ENCODE measurements around the gene FAHD2A.

- TF ChIP-seq ZNF274 (IDR thresholded peaks at IDR 0.05; ENCODE audit: low read depth, low read length) (no peak), YY1 (IDR thresholded peaks at IDR 0.05; ENCODE audit: insufficient read depth, insufficient read length) (no peak), SUZ12 (IDR thresholded peaks at IDR 0.05; ENCODE audit: extremely low read depth, insufficient read depth, insufficient read length) (no peak)
Observed at GRCh38 chr2:95385570-95385984, 16.9 kb upstream of the FAHD2A start.

Data from NT2/D1 (cell line).